Stimulated activated CD4-positive, alpha-beta T cell treated with anti-CD3 and anti-CD28 coated beads, Interleukin-12 subunit alpha, Interleukin-12 subunit beta, amount 100 ng/mL, for 4 hours (primary cell): Measurements from ENCODE around the gene ADGRG1.

Source experiments
- DNase-seq: peaks from one replicate; pipeline ENCODE4 v3.0.0-alpha.2; 2020

ADGRG1 gene

GRCh38 chr16:57606147-57606846 lies 22.1 kb upstream of the ADGRG1 start:
- no peak for DNase-seq

- DNase-seq: no peak
Observed at GRCh38 chr16:57606847-57607501, 21.5 kb upstream of the ADGRG1 start.

GRCh38 chr16:57607676-57608461 lies 20.6 kb upstream of the ADGRG1 start:
- DNase-seq: no peak

- no peak for DNase-seq
Observed at GRCh38 chr16:57608462-57609113, 19.8 kb upstream of the ADGRG1 start.

- DNase-seq: peak; percentile 56
Observed at GRCh38 chr16:57609541-57610401, 18.7 kb upstream of the ADGRG1 start.

- DNase-seq: no peak
Observed at GRCh38 chr16:57610611-57611010, 17.8 kb upstream of the ADGRG1 start.

GRCh38 chr16:57611181-57611580 lies 17.2 kb upstream of the ADGRG1 start:
- DNase-seq: no peak

GRCh38 chr16:57611706-57612105 lies 16.7 kb upstream of the ADGRG1 start:
- DNase-seq: no peak

- DNase-seq: no peak
Observed at GRCh38 chr16:57612494-57612893, 15.9 kb upstream of the ADGRG1 start.

- no peak for DNase-seq
Observed at GRCh38 chr16:57613514-57613913, 14.9 kb upstream of the ADGRG1 start.

GRCh38 chr16:57614536-57614935 lies 13.9 kb upstream of the ADGRG1 start:
- peak; percentile 25 for DNase-seq

GRCh38 chr16:57614944-57615343 lies 13.5 kb upstream of the ADGRG1 start:
- no peak for DNase-seq

GRCh38 chr16:57615813-57616212 lies 12.6 kb upstream of the ADGRG1 start:
- no peak for DNase-seq

- no peak for DNase-seq
Observed at GRCh38 chr16:57616241-57616640, 12.2 kb upstream of the ADGRG1 start.

GRCh38 chr16:57616876-57617275 lies 11.6 kb upstream of the ADGRG1 start:
- no peak for DNase-seq

GRCh38 chr16:57617604-57618111 lies 10.8 kb upstream of the ADGRG1 start:
- DNase-seq: no peak

GRCh38 chr16:57618296-57619132 lies 9.9 kb upstream of the ADGRG1 start:
- no peak for DNase-seq

GRCh38 chr16:57619133-57619605 lies 9.3 kb upstream of the ADGRG1 start:
- no peak for DNase-seq

- DNase-seq: no peak
Observed at GRCh38 chr16:57619606-57620334, 8.7 kb upstream of the ADGRG1 start.
